ENCODE results near the gene PLEKHG3.

Gene PLEKHG3

GRCh38 chr14:64708148-64709004 lies 4.2 kb downstream of the PLEKHG3 start:
- no peak for DNase-seq

GRCh38 chr14:64709126-64709525 lies 4.9 kb downstream of the PLEKHG3 start:
- no peak for DNase-seq

GRCh38 chr14:64711039-64711438 lies 6.8 kb downstream of the PLEKHG3 start:
- DNase-seq = no peak

- no peak for DNase-seq
Measured at GRCh38 chr14:64713677-64714076, 9.5 kb downstream of the PLEKHG3 start.

- no peak for DNase-seq
Measured at GRCh38 chr14:64714432-64715025, 10.3 kb downstream of the PLEKHG3 start.

- DNase-seq = no peak
Measured at GRCh38 chr14:64715146-64715627, 11.0 kb downstream of the PLEKHG3 start.

- no peak for DNase-seq
Measured at GRCh38 chr14:64715628-64716412, 11.6 kb downstream of the PLEKHG3 start.

GRCh38 chr14:64717870-64718269 lies 13.6 kb downstream of the PLEKHG3 start:
- DNase-seq = no peak

- DNase-seq = no peak
Measured at GRCh38 chr14:64718762-64719161, 14.5 kb downstream of the PLEKHG3 start.

GRCh38 chr14:64719601-64720000 lies 15.4 kb downstream of the PLEKHG3 start:
- DNase-seq = no peak

- no peak for DNase-seq
Measured at GRCh38 chr14:64720131-64720576, 15.9 kb downstream of the PLEKHG3 start.

- DNase-seq = no peak
Measured at GRCh38 chr14:64721391-64721791, 17.2 kb downstream of the PLEKHG3 start.

GRCh38 chr14:64721899-64722298 lies 17.7 kb downstream of the PLEKHG3 start:
- no peak for DNase-seq

GRCh38 chr14:64722842-64723447 lies 18.7 kb downstream of the PLEKHG3 start:
- no peak for DNase-seq

- DNase-seq = no peak
Measured at GRCh38 chr14:64723691-64724577, 19.7 kb downstream of the PLEKHG3 start.

GRCh38 chr14:64724578-64724930 lies 20.3 kb downstream of the PLEKHG3 start:
- DNase-seq = no peak

- DNase-seq = no peak
Measured at GRCh38 chr14:64725261-64725815, 21.1 kb downstream of the PLEKHG3 start.

- DNase-seq = no peak
Measured at GRCh38 chr14:64725879-64726584, 21.8 kb downstream of the PLEKHG3 start.

GRCh38 chr14:64726585-64726890 lies 22.3 kb downstream of the PLEKHG3 start:
- no peak for DNase-seq

- no peak for DNase-seq
Measured at GRCh38 chr14:64727551-64728071, 23.4 kb downstream of the PLEKHG3 start.

- DNase-seq = no peak
Measured at GRCh38 chr14:64728106-64728505, 23.9 kb downstream of the PLEKHG3 start.

All from NCI-H1105 (cell line).